Adrenal gland (tissue), 5 donors: ENCODE measurements around the gene SLC30A10.

ENCODE experiments used
- POLR2A ChIP-seq, 2 donors: fragments of 450-650 bp; IDR thresholded peaks; one replicate each; pipeline ENCODE4 v1.6.1; 2017; ENCODE audit warnings: antibody characterized with exemption in 2 of 2, mild to moderate bottlenecking in 2 of 2, moderate library complexity in 1 of 2
- TF ChIP-seq, protein P1 (sequence below), 6 experiments: fragments of 450-650 bp in 4 of 6; fragments of 200-600 bp in 2 of 6; sonication (generic) in 1 of 6; IDR thresholded peaks; 1 replicate in 5 of 6; 2 replicates in 1 of 6; pipeline versions ENCODE4 v1.5.1 to v1.8.0; 2016 to 2021; ENCODE audit warnings: antibody characterized with exemption in 6 of 6, mild to moderate bottlenecking in 2 of 6, moderate library complexity in 1 of 6
- donor health status: DM: no; HTN: no; CAD: no.

DNA sequence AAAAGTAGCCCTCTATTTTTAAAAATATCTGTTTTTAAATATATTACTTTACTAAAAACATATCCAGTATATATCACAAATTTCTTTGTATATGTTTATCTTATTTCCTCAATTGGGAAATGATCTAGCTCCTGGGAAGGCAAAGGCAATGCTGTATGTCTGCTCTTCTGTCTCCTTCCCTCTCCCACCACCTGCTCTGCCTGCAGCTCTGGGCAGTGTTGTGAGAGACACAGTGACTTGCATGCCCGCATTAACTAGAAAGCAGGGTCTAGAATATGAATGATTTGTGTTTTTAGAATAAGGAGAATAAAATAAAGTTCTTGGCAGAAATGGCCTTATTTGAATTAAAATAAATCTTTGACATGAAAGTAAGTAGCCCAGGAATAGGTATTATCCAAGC, 11.1 kb downstream of the SLC30A10 start:
- TF ChIP-seq POLR2A (IDR thresholded peaks at IDR 0.05): no peak
- TF ChIP-seq, protein P1, sequence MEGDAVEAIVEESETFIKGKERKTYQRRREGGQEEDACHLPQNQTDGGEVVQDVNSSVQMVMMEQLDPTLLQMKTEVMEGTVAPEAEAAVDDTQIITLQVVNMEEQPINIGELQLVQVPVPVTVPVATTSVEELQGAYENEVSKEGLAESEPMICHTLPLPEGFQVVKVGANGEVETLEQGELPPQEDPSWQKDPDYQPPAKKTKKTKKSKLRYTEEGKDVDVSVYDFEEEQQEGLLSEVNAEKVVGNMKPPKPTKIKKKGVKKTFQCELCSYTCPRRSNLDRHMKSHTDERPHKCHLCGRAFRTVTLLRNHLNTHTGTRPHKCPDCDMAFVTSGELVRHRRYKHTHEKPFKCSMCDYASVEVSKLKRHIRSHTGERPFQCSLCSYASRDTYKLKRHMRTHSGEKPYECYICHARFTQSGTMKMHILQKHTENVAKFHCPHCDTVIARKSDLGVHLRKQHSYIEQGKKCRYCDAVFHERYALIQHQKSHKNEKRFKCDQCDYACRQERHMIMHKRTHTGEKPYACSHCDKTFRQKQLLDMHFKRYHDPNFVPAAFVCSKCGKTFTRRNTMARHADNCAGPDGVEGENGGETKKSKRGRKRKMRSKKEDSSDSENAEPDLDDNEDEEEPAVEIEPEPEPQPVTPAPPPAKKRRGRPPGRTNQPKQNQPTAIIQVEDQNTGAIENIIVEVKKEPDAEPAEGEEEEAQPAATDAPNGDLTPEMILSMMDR (IDR thresholded peaks at IDR 0.05): no peak
